Measurements from ENCODE around the gene TMA7.

TMA7 gene

GRCh38 chr3:48439820-48440589 lies at the start of gene TMA7, which contains the start of gene CCDC51:
Gene TMA7, plus strand, starts transcription at chr3:48440257. Its CDS starts 40 bp downstream, at chr3:48440297.
Gene CCDC51, minus strand, starts transcription at chr3:48440119. Its CDS starts 4,991 bp downstream, at chr3:48435128.
- Histone ChIP-seq H3K27ac (peak within 1 kb of the TSS; percentile 91), H3K36me3 (peaks cover 33% of the 10 kb centered on the region), H3K4me3 (ENCODE audit: low read depth in 1 of 2, low read length in 1 of 2) (peak within 1 kb of the TSS; percentile 83 to 85), H3K9me3 (no peaks in the 10 kb centered on the region), H3K27me3 (no peaks in the 10 kb centered on the region), H3K4me1 (ENCODE audit: control insufficient read depth in 1 of 2, insufficient read depth in 1 of 2, low read depth in 1 of 2, low read length in 1 of 2) (peaks cover 23 to 39% of the 10 kb centered on the region in 2 experiments)
- peak; percentile 47 for TF ChIP-seq CTCF (IDR thresholded peaks at IDR 0.05)

- Histone ChIP-seq H3K4me1 (ENCODE audit: control insufficient read depth in 1 of 2, insufficient read depth in 1 of 2, low read depth in 1 of 2, low read length in 1 of 2) (peaks cover 31 to 37% of the 10 kb centered on the region in 2 experiments), H3K27me3 (no peaks in the 10 kb centered on the region), H3K9me3 (no peaks in the 10 kb centered on the region), H3K36me3 (no peaks in the 10 kb centered on the region), H3K27ac (no peak overlapping the region), H3K4me3 (ENCODE audit: low read depth in 1 of 2, low read length in 1 of 2) (no peak overlapping the region)
- TF ChIP-seq CTCF (IDR thresholded peaks at IDR 0.05): no peak
These were observed 45.7 kb upstream of the TMA7 start for GRCh38 chr3:48394391-48394790.

GRCh38 chr3:48395714-48396113 lies 44.3 kb upstream of the TMA7 start:
- Histone ChIP-seq H3K4me3 (ENCODE audit: low read depth in 1 of 2, low read length in 1 of 2) (no peak overlapping the region), H3K9me3 (no peaks in the 10 kb centered on the region), H3K36me3 (no peaks in the 10 kb centered on the region), H3K4me1 (ENCODE audit: control insufficient read depth in 1 of 2, insufficient read depth in 1 of 2, low read depth in 1 of 2, low read length in 1 of 2) (peaks cover 37 to 43% of the 10 kb centered on the region in 2 experiments), H3K27ac (no peak overlapping the region), H3K27me3 (no peaks in the 10 kb centered on the region)
- no peak for TF ChIP-seq CTCF (IDR thresholded peaks at IDR 0.05)

- Histone ChIP-seq H3K9me3 (no peaks in the 10 kb centered on the region), H3K27me3 (no peaks in the 10 kb centered on the region), H3K4me1 (ENCODE audit: control insufficient read depth in 1 of 2, insufficient read depth in 1 of 2, low read depth in 1 of 2, low read length in 1 of 2) (peaks cover 37 to 43% of the 10 kb centered on the region in 2 experiments), H3K4me3 (ENCODE audit: low read depth in 1 of 2, low read length in 1 of 2) (no peak overlapping the region), H3K27ac (peak overlapping the region; percentile 66), H3K36me3 (no peaks in the 10 kb centered on the region)
- no peak for TF ChIP-seq CTCF (IDR thresholded peaks at IDR 0.05)
These were observed 42.0 kb upstream of the TMA7 start for GRCh38 chr3:48397767-48398681.

- no peaks in the 10 kb centered on the region for H3K9me3 ChIP-seq
- no peak for TF ChIP-seq CTCF (IDR thresholded peaks at IDR 0.05)
- H3K4me1 ChIP-seq (ENCODE audit: control insufficient read depth in 1 of 2, insufficient read depth in 1 of 2, low read depth in 1 of 2, low read length in 1 of 2): peaks cover 37 to 43% of the 10 kb centered on the region in 2 experiments
- no peak overlapping the region for H3K4me3 ChIP-seq (ENCODE audit: low read depth in 1 of 2, low read length in 1 of 2)
- peak overlapping the region; percentile 66 for H3K27ac ChIP-seq
- no peaks in the 10 kb centered on the region for H3K27me3 ChIP-seq
- H3K36me3 ChIP-seq: no peaks in the 10 kb centered on the region
These were observed 41.2 kb upstream of the TMA7 start for GRCh38 chr3:48398701-48399386.

Measured in neutrophil (primary cell).